Activated T-helper 1 cell treated with Interleukin-2 at 50 U/mL for 16 hours (primary cell): ENCODE results near the gene NDUFA11.
"Not testable (repeated sequence)": the region's sequence is repeated elsewhere in the genome, so short reads cannot be mapped to it uniquely, and the experiment has no call there.

ENCODE experiments used
- DNase-seq: peaks from one replicate; pipeline ENCODE4 v3.0.0-alpha.2; 2020; ENCODE audit warnings: low read depth

The NDUFA11 gene

GRCh38 chr19:5857203-5858081 lies 46.1 kb downstream of the NDUFA11 start:
- DNase-seq, result no peak

- not testable (repeated sequence) for DNase-seq
Measured at GRCh38 chr19:5855151-5855550, 48.4 kb downstream of the NDUFA11 start.

- DNase-seq, result not testable (repeated sequence)
Measured at GRCh38 chr19:5854121-5854520, 49.5 kb downstream of the NDUFA11 start.

- DNase-seq, result no peak
Measured at GRCh38 chr19:5851302-5851701, 52.3 kb downstream of the NDUFA11 start, which contains the start of gene FUT3. Gene FUT3 (minus strand): TSS chr19:5851449.

- no peak for DNase-seq
Measured at GRCh38 chr19:5850743-5851293, 52.8 kb downstream of the NDUFA11 start.

GRCh38 chr19:5850189-5850588 lies 53.4 kb downstream of the NDUFA11 start:
- DNase-seq, result no peak

GRCh38 chr19:5848621-5849020 lies 55.0 kb downstream of the NDUFA11 start:
- not testable (repeated sequence) for DNase-seq

GRCh38 chr19:5847846-5848245 lies 55.7 kb downstream of the NDUFA11 start:
- not testable (repeated sequence) for DNase-seq
